ENCODE results near the gene PI4K2A. TPM values are rescaled to one million over a fixed set of nuclear protein-coding genes. Genes with fewer than 3 reads are reported as not detected.

Gene PI4K2A
- total RNA-seq, 1 donor from 2014 or later, result 5.2 TPM

DNA sequence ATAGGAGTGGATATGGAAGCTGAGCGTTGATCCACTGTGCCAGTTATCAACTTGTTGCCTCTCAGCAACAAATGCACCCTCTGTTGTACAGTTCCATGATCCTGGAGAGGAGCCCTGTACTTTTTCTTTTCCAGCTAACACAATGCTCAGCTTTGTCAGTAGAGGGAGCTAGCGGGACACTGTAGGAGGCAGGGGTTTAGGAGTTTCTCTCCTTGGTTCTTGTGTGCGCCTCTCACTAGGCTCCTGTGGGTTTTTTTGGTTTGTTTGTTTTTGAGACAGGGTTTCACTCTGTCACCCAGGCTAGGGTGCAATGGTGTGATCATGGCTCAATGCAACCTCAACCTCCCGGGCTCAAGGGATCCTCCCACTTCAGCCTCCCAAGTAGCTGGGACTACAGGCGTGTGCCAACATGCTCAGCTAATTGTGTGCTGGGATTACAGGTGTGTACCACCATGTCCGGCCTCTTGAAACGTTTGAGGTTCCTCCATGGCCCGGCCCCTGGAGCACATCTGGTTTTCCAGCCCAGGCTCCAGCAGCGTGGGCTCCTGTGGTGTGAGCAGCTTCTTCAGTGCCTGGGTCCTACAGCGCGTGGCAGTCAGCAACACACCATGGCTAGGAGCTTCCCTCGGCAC is 61.1 kb downstream of the PI4K2A start:
- no peak overlapping the region for H3K4me3 ChIP-seq (ENCODE audit: low read length in 3 of 3)
- no peaks in the 10 kb centered on the region for H3K36me3 ChIP-seq (ENCODE audit: control insufficient read depth in 3 of 3, insufficient read depth in 3 of 3, low read length in 3 of 3)
- no peaks in the 10 kb centered on the region for H3K9me3 ChIP-seq (ENCODE audit: control insufficient read depth in 3 of 3, low read length in 3 of 3)
- H3K4me1 ChIP-seq (ENCODE audit: control insufficient read depth in 3 of 3, insufficient read depth in 3 of 3, low read length in 3 of 3), result no peaks in the 10 kb centered on the region
- H3K27ac ChIP-seq (ENCODE audit: low read depth, low read length), result no peak overlapping the region
- H3K27me3 ChIP-seq (ENCODE audit: control insufficient read depth in 3 of 3, insufficient read depth in 3 of 3, low read length in 3 of 3), result no peaks in the 10 kb centered on the region
- H3K9ac ChIP-seq (ENCODE audit: low read depth in 1 of 3, low read length in 3 of 3), result no peak overlapping the region

DNA sequence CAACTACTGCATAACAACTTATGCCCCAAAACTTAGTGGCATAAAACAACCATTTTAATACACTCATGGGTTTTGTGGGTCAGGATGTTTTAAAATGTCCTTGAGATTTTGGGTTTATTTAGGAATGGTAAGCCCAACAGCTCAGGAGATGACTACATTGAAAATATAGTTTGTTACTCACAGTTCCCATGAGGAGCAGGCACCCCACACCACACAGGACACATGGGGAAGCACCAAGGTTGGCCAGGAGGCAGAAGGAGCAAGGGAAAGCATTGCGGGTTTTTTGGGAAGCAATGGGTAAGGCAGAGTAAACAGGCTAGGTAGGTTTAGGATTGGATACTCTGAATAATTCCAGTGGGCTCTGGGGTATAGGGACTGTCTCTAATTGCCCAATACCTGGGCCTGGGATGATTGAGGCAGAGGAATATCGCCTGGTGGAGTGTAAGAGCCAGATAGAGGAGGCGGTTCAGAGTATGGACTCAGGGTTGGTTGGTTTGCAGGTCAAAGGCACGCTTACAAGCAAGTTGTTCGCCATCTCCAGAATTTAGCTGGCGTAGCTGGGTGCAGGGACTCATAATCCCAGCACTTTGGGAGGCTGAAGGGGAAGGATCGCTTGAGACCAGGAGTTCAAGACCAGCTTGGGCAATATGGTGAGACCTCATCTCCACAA is 63.1 kb downstream of the PI4K2A start:
- Histone ChIP-seq H3K4me1 (ENCODE audit: control insufficient read depth in 3 of 3, insufficient read depth in 3 of 3, low read length in 3 of 3) (no peaks in the 10 kb centered on the region), H3K9me3 (ENCODE audit: control insufficient read depth in 3 of 3, low read length in 3 of 3) (no peaks in the 10 kb centered on the region), H3K27ac (ENCODE audit: low read depth, low read length) (no peak overlapping the region), H3K36me3 (ENCODE audit: control insufficient read depth in 3 of 3, insufficient read depth in 3 of 3, low read length in 3 of 3) (no peaks in the 10 kb centered on the region), H3K27me3 (ENCODE audit: control insufficient read depth in 3 of 3, insufficient read depth in 3 of 3, low read length in 3 of 3) (no peaks in the 10 kb centered on the region), H3K9ac (ENCODE audit: low read depth in 1 of 3, low read length in 3 of 3) (no peak overlapping the region), H3K4me3 (ENCODE audit: low read length in 3 of 3) (no peak overlapping the region)

DNA sequence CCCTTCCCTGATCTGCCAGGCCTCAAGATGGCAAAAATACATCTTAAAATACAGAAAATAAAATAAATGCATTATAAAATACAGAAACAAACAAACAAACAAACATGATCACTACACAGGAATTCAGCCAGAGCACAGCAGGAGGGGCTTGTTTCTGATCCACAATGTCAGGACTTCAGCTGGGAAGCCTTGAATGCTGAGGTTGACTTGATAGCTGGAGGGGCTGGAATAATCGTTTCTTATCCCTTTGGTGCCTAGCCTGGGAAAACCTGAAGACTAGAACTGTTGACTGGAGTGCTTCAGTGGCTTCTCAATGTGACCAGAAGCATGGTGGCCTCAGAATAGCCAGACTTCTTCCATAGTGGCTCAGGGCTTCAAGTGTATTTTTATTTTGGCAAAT is 63.9 kb downstream of the PI4K2A start:
- Histone ChIP-seq H3K9me3 (ENCODE audit: control insufficient read depth in 3 of 3, low read length in 3 of 3) (no peaks in the 10 kb centered on the region), H3K4me3 (ENCODE audit: low read length in 3 of 3) (no peak overlapping the region)

DNA sequence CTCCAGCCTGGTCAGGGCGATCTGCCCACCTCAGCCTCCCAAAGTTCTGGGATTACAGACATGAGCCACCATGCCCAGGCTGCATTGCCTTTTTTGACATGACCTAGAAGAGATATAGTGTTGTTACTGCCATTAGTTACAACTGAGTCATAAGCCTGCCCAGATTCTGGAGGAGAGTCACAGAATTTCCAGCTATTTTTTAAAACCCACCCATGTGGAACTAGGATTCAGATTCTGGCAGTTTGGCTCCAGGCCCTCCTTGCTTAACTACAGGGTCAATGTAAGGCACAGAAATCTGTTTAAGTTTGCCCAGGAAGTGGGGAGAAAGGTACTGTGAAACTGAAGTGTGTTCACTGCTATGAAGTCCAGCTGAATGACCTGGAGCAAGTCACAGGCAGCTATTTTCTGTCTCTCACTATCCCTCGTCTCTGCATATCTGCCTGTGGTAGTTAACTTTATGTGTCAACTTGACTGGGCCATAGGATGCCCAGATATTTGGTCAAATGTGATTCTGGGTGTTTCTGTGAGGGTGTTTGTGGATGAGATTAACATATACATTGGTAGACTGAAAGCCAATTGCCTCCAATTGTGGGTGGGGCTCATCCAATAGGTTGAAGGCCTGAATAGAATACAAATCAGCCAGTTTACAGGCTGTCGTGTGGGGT is 64.7 kb downstream of the PI4K2A start:
- H3K27ac ChIP-seq (ENCODE audit: low read depth, low read length), result no peak overlapping the region
- H3K4me3 ChIP-seq (ENCODE audit: low read length in 3 of 3), result no peak overlapping the region
- no peaks in the 10 kb centered on the region for H3K9me3 ChIP-seq (ENCODE audit: control insufficient read depth in 3 of 3, low read length in 3 of 3)
- H3K9ac ChIP-seq (ENCODE audit: low read depth in 1 of 3, low read length in 3 of 3), result no peak overlapping the region
- H3K4me1 ChIP-seq (ENCODE audit: control insufficient read depth in 3 of 3, insufficient read depth in 3 of 3, low read length in 3 of 3), result peaks cover 0 to 8% (median 4%) of the 10 kb centered on the region in 3 donors
- no peaks in the 10 kb centered on the region for H3K36me3 ChIP-seq (ENCODE audit: control insufficient read depth in 3 of 3, insufficient read depth in 3 of 3, low read length in 3 of 3)
- H3K27me3 ChIP-seq (ENCODE audit: control insufficient read depth in 3 of 3, insufficient read depth in 3 of 3, low read length in 3 of 3), result peaks cover 0 to 3% (median 0%) of the 10 kb centered on the region in 3 donors

More for the DNA sequence above, 63.9 kb downstream of the PI4K2A start:
- Histone ChIP-seq H3K27me3 (ENCODE audit: control insufficient read depth in 3 of 3, insufficient read depth in 3 of 3, low read length in 3 of 3) (no peaks in the 10 kb centered on the region), H3K9ac (ENCODE audit: low read depth in 1 of 3, low read length in 3 of 3) (no peak overlapping the region), H3K36me3 (ENCODE audit: control insufficient read depth in 3 of 3, insufficient read depth in 3 of 3, low read length in 3 of 3) (no peaks in the 10 kb centered on the region), H3K27ac (ENCODE audit: low read depth, low read length) (no peak overlapping the region), H3K4me1 (ENCODE audit: control insufficient read depth in 3 of 3, insufficient read depth in 3 of 3, low read length in 3 of 3) (peaks cover 0 to 5% (median 4%) of the 10 kb centered on the region in 3 donors)

- H3K27ac ChIP-seq (ENCODE audit: low read depth, low read length), result no peak overlapping the region
- no peak overlapping the region for H3K4me3 ChIP-seq (ENCODE audit: low read length in 3 of 3)
- H3K9ac ChIP-seq (ENCODE audit: low read depth in 1 of 3, low read length in 3 of 3), result no peak overlapping the region
- H3K9me3 ChIP-seq (ENCODE audit: control insufficient read depth in 3 of 3, low read length in 3 of 3), result no peaks in the 10 kb centered on the region
- peaks cover 0 to 3% (median 0%) of the 10 kb centered on the region in 3 donors for H3K27me3 ChIP-seq (ENCODE audit: control insufficient read depth in 3 of 3, insufficient read depth in 3 of 3, low read length in 3 of 3)
- peaks cover 0 to 11% (median 9%) of the 10 kb centered on the region in 3 donors for H3K4me1 ChIP-seq (ENCODE audit: control insufficient read depth in 3 of 3, insufficient read depth in 3 of 3, low read length in 3 of 3)
- H3K36me3 ChIP-seq (ENCODE audit: control insufficient read depth in 3 of 3, insufficient read depth in 3 of 3, low read length in 3 of 3), result no peaks in the 10 kb centered on the region
Observed at GRCh38 chr10:97707134-97707861, 66.8 kb downstream of the PI4K2A start.

DNA sequence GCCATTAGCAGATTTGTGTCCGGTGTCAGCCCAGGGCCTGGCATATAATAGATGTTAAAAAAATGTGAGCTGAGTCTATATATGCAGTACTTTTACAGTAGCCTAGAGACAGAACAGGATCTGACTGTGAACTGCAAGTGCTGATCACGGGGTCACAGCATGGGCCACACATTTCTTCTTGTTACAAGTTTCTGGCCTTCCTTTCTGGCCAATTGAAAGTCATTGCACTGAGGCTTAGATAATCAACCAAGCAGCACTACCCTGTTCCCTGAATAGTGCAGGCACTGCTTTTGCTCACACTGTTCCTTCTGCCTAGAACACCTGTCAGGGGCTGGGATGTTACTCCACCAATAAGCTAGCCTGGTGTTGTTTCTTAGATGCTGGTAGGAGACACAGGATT is 67.7 kb downstream of the PI4K2A start:
- peaks cover 0 to 3% (median 0%) of the 10 kb centered on the region in 3 donors for H3K27me3 ChIP-seq (ENCODE audit: control insufficient read depth in 3 of 3, insufficient read depth in 3 of 3, low read length in 3 of 3)
- no peak overlapping the region for H3K4me3 ChIP-seq (ENCODE audit: low read length in 3 of 3)
- H3K27ac ChIP-seq (ENCODE audit: low read depth, low read length), result no peak overlapping the region
- H3K36me3 ChIP-seq (ENCODE audit: control insufficient read depth in 3 of 3, insufficient read depth in 3 of 3, low read length in 3 of 3), result no peaks in the 10 kb centered on the region
- no peak overlapping the region for H3K9ac ChIP-seq (ENCODE audit: low read depth in 1 of 3, low read length in 3 of 3)
- H3K9me3 ChIP-seq (ENCODE audit: control insufficient read depth in 3 of 3, low read length in 3 of 3), result no peaks in the 10 kb centered on the region
- peaks cover 0 to 15% (median 14%) of the 10 kb centered on the region in 3 donors for H3K4me1 ChIP-seq (ENCODE audit: control insufficient read depth in 3 of 3, insufficient read depth in 3 of 3, low read length in 3 of 3)

GRCh38 chr10:97708976-97709946 is 68.8 kb downstream of the PI4K2A start:
- Histone ChIP-seq H3K4me1 (ENCODE audit: control insufficient read depth in 3 of 3, insufficient read depth in 3 of 3, low read length in 3 of 3) (peaks cover 0 to 21% (median 17%) of the 10 kb centered on the region in 3 donors), H3K27ac (ENCODE audit: low read depth, low read length) (no peak overlapping the region), H3K27me3 (ENCODE audit: control insufficient read depth in 3 of 3, insufficient read depth in 3 of 3, low read length in 3 of 3) (peaks cover 0 to 3% (median 0%) of the 10 kb centered on the region in 3 donors), H3K36me3 (ENCODE audit: control insufficient read depth in 3 of 3, insufficient read depth in 3 of 3, low read length in 3 of 3) (no peaks in the 10 kb centered on the region), H3K9ac (ENCODE audit: low read depth in 1 of 3, low read length in 3 of 3) (no peak overlapping the region), H3K9me3 (ENCODE audit: control insufficient read depth in 3 of 3, low read length in 3 of 3) (no peaks in the 10 kb centered on the region), H3K4me3 (ENCODE audit: low read length in 3 of 3) (no peak overlapping the region)

- H3K9me3 ChIP-seq (ENCODE audit: control insufficient read depth in 3 of 3, low read length in 3 of 3), result no peaks in the 10 kb centered on the region
- no peak overlapping the region for H3K9ac ChIP-seq (ENCODE audit: low read depth in 1 of 3, low read length in 3 of 3)
- peaks cover 13 to 23% (median 17%) of the 10 kb centered on the region in 3 donors for H3K4me1 ChIP-seq (ENCODE audit: control insufficient read depth in 3 of 3, insufficient read depth in 3 of 3, low read length in 3 of 3)
- H3K4me3 ChIP-seq (ENCODE audit: low read length in 3 of 3), result no peak overlapping the region
- peaks cover 0 to 13% (median 0%) of the 10 kb centered on the region in 3 donors for H3K27me3 ChIP-seq (ENCODE audit: control insufficient read depth in 3 of 3, insufficient read depth in 3 of 3, low read length in 3 of 3)
- no peak overlapping the region for H3K27ac ChIP-seq (ENCODE audit: low read depth, low read length)
- H3K36me3 ChIP-seq (ENCODE audit: control insufficient read depth in 3 of 3, insufficient read depth in 3 of 3, low read length in 3 of 3), result no peaks in the 10 kb centered on the region
Observed at GRCh38 chr10:97711640-97712572, 71.4 kb downstream of the PI4K2A start.
